Measurements from ENCODE around the gene CYYR1. TPM values are rescaled to one million over a fixed set of nuclear protein-coding genes. Genes with fewer than 3 reads are reported as not detected.

CYYR1 gene
- total RNA-seq, 1 experiment from 2014 or later: 0.12 TPM

DNA sequence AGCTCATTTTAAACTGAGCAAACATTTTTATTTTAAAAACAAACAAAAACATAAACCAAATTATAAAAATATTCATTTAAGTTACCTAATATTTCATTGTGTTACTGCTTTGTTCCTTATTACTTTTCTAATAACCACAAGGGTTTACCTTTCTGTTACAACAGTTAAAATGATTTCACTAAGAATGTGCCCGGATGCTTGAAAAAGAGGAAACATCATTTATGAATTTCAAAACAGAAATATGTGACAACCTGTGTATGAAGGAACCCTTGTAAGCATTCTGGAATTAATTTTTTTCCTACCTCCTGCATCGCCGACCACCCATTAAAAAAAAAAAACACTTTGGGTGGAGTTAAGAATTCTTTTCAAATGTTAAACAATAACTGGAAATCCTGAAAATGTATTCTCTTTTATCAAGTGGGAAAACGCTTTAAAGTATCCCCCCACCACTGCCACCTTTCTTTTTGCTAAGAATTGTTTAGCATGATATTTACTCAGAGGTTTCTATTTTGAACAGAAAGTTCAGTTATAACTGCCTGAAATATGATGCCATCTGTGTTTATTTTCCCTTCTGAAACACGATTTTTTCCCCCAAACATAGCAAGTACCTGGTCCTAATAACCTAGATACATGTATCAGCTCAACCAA, 9.1 kb downstream of the CYYR1 start (continued):
- TF ChIP-seq, protein P1, sequence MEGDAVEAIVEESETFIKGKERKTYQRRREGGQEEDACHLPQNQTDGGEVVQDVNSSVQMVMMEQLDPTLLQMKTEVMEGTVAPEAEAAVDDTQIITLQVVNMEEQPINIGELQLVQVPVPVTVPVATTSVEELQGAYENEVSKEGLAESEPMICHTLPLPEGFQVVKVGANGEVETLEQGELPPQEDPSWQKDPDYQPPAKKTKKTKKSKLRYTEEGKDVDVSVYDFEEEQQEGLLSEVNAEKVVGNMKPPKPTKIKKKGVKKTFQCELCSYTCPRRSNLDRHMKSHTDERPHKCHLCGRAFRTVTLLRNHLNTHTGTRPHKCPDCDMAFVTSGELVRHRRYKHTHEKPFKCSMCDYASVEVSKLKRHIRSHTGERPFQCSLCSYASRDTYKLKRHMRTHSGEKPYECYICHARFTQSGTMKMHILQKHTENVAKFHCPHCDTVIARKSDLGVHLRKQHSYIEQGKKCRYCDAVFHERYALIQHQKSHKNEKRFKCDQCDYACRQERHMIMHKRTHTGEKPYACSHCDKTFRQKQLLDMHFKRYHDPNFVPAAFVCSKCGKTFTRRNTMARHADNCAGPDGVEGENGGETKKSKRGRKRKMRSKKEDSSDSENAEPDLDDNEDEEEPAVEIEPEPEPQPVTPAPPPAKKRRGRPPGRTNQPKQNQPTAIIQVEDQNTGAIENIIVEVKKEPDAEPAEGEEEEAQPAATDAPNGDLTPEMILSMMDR (IDR thresholded peaks at IDR 0.05 in 2 of 3, conservative IDR thresholded peaks at IDR 0.05 in 1 of 3; ENCODE audit: borderline replicate concordance in 1 of 3, insufficient read depth in 1 of 3, low read depth in 2 of 3, low read length in 2 of 3): no peak
- TF ChIP-seq FOSL1 (IDR thresholded peaks at IDR 0.05; ENCODE audit: low read depth) (no peak), YY1 (IDR thresholded peaks at IDR 0.05; ENCODE audit: extremely low read depth, insufficient replicate concordance, low read depth, low read length) (no peak), POLR2A (IDR thresholded peaks at IDR 0.05; ENCODE audit: borderline replicate concordance, extremely low read depth, insufficient read depth, insufficient read length) (no peak), ZNF274 (IDR thresholded peaks at IDR 0.05; ENCODE audit: low read depth, low read length) (no peak)
- TF ChIP-seq, protein P2, sequence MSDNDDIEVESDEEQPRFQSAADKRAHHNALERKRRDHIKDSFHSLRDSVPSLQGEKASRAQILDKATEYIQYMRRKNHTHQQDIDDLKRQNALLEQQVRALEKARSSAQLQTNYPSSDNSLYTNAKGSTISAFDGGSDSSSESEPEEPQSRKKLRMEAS (IDR thresholded peaks at IDR 0.05): no peak

DNA sequence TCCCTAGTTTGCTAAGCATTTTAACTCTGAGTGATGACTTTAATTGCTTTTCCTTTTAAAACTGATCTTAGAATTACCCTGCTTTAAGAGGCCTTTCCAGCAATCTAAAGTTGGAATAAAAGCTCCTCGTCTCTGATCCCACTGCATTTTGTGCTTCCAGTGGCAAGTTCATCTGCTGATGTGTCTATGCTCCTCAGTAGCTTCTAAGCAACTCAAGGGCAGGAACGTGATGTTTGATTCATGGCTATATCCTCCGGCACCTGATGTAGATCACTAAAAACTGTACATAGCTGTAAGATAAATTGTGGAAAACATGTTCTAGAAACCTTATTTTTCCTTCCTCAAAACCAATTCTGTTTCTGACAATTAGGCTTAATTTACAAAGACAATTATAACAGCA, 12.5 kb downstream of the CYYR1 start:
- Histone ChIP-seq H3K27me3 (ENCODE audit: insufficient read depth, low read length) (no peaks in the 10 kb centered on the region), H3K9ac (ENCODE audit: low read length) (no peak overlapping the region), H3K36me3 (ENCODE audit: control insufficient read depth in 1 of 2, insufficient read depth in 2 of 2, low read length in 2 of 2) (no peaks in the 10 kb centered on the region), H3K4me3 (replicated peaks in 1 of 2; ENCODE audit: low read depth in 1 of 2, low read length in 2 of 2) (no peak overlapping the region), H3K4me1 (ENCODE audit: control insufficient read depth in 1 of 2, insufficient read depth in 2 of 2, low read length in 2 of 2) (no peaks in the 10 kb centered on the region), H2AFZ (ENCODE audit: low read depth, low read length, poor library complexity, severe bottlenecking) (no peak overlapping the region), H3K79me2 (ENCODE audit: insufficient read depth, low read length) (no peaks in the 10 kb centered on the region), H3K4me2 (ENCODE audit: low read length) (no peak overlapping the region), H3K27ac (ENCODE audit: low read depth, low read length) (no peak overlapping the region), H3K9me2 (ENCODE audit: insufficient read depth) (no peaks in the 10 kb centered on the region), H4K20me1 (ENCODE audit: insufficient read depth) (no peaks in the 10 kb centered on the region), H3K9me3 (ENCODE audit: control insufficient read depth in 1 of 2, insufficient read depth in 1 of 2, low read depth in 1 of 2, low read length in 2 of 2) (no peaks in the 10 kb centered on the region; a peak in 1 of 4 replicates)
- CTCF ChIA-PET: no interaction called here
- RAD21 ChIA-PET (ENCODE audit: low non-redundant PET in 1 of 2, low total read pairs in 2 of 2, uncharacterized antibody in 2 of 2, unreplicated experiment in 2 of 2): no interaction called here
- DNase-seq (ENCODE audit: low read depth, low spot score) (no peak), ATAC-seq (no peak)
- POLR2A ChIA-PET: no interaction called here
- intact Hi-C loops (cut with micrococcal nuclease): no loop called here
- no TSS peak for BruUV-seq (replicated peaks)
- TF ChIP-seq TCF7L2 (IDR thresholded peaks at IDR 0.05; ENCODE audit: borderline replicate concordance, extremely low read depth, insufficient read depth, insufficient read length) (no peak), SIN3A (IDR thresholded peaks at IDR 0.05; ENCODE audit: low read depth) (no peak), ZNF274 (IDR thresholded peaks at IDR 0.05; ENCODE audit: low read depth, low read length) (no peak), RAD21 (IDR thresholded peaks at IDR 0.05; ENCODE audit: low read depth) (no peak), EGR1 (IDR thresholded peaks at IDR 0.05; ENCODE audit: low read depth) (no peak), ZFX (IDR thresholded peaks at IDR 0.05) (no peak), EZH2 (IDR thresholded peaks at IDR 0.05) (no peak)
- TF ChIP-seq, protein P2 (IDR thresholded peaks at IDR 0.05): no peak
